GM13977 (cell line): ENCODE measurements around the gene MCM10.

Experiments used
- DNase-seq: peaks from one replicate; pipeline ENCODE4 v3.0.0; 2012; ENCODE audit warnings: low spot score
- CTCF ChIP-seq: IDR thresholded peaks from 2 replicates; pipeline ENCODE4 v1.5.1; 2012; ENCODE audit warnings: mild to moderate bottlenecking, control low read depth; ENCODE audit not compliant: insufficient read depth; ENCODE audit errors: extremely low read depth, missing control alignments
- in situ Hi-C: fragments of 300-500 bp; cut with MboI; formaldehyde crosslinking; loops from one replicate; pipeline ENCODE4 v1.12.0; 2022; ENCODE audit warnings: low sequenced_read_pairs, low pct_unique_long_range_greater_than_20kb, mixed read lengths, inconsistent platforms; ENCODE audit not compliant: unreplicated experiment

Gene MCM10

GRCh38 chr10:13183625-13184024 is 22.3 kb downstream of the MCM10 start:
- DNase-seq = no peak
- in situ Hi-C loops = no loop called here
- TF ChIP-seq CTCF = no peak

GRCh38 chr10:13184276-13184675 is 22.9 kb downstream of the MCM10 start:
- DNase-seq = no peak
- in situ Hi-C loops = no loop called here
- no peak for TF ChIP-seq CTCF

- in situ Hi-C loops = no loop called here
- no peak for TF ChIP-seq CTCF
- DNase-seq = no peak
Measured at GRCh38 chr10:13184730-13185514, 23.6 kb downstream of the MCM10 start.

GRCh38 chr10:13187135-13187534 is 25.8 kb downstream of the MCM10 start:
- no peak for DNase-seq
- in situ Hi-C loops = no loop called here
- no peak for TF ChIP-seq CTCF

- DNase-seq = no peak
- in situ Hi-C loops = no loop called here
- TF ChIP-seq CTCF = no peak
Measured at GRCh38 chr10:13188593-13188992, 27.2 kb downstream of the MCM10 start.

GRCh38 chr10:13189961-13190360 is 28.6 kb downstream of the MCM10 start:
- in situ Hi-C loops = no loop called here
- DNase-seq = no peak
- TF ChIP-seq CTCF = no peak
